Osteocyte (in vitro differentiated cells): Measurements from ENCODE around the gene GTSF1L. TPM values are rescaled to one million over a fixed set of nuclear protein-coding genes. Genes with fewer than 3 reads are reported as not detected.

Experiments
- DNase-seq: peaks from one replicate; pipeline ENCODE4 v3.0.0; 2021; ENCODE audit warnings: mixed read lengths; ENCODE audit not compliant: unreplicated experiment; ENCODE audit errors: extremely low spot score
- H3K27ac Mint-ChIP-seq: one replicate; pipeline ENCODE4 v1.8.0; 2021; ENCODE audit warnings: mild to moderate bottlenecking, mixed read lengths; ENCODE audit not compliant: unreplicated experiment
- H3K27me3 Mint-ChIP-seq: one replicate; pipeline ENCODE4 v1.8.0; 2021; ENCODE audit warnings: mixed read lengths; ENCODE audit not compliant: unreplicated experiment
- H3K36me3 Mint-ChIP-seq: one replicate; pipeline ENCODE4 v1.8.0; 2021; ENCODE audit warnings: mixed read lengths; ENCODE audit not compliant: unreplicated experiment
- H3K4me1 Mint-ChIP-seq: one replicate; pipeline ENCODE4 v1.8.0; 2021; ENCODE audit warnings: mixed read lengths; ENCODE audit not compliant: unreplicated experiment
- H3K4me3 Mint-ChIP-seq: one replicate; pipeline ENCODE4 v1.8.0; 2021; ENCODE audit warnings: mild to moderate bottlenecking, moderate library complexity, mixed read lengths; ENCODE audit not compliant: unreplicated experiment
- H3K9me3 Mint-ChIP-seq: one replicate; pipeline ENCODE4 v1.8.0; 2021; ENCODE audit warnings: mixed read lengths; ENCODE audit not compliant: unreplicated experiment
- CTCF ChIP-seq: fragments of 200-600 bp; sonication (generic); IDR thresholded peaks from 2 replicates; pipeline ENCODE4 v1.5.0; 2021; ENCODE audit warnings: antibody characterized with exemption, mild to moderate bottlenecking, moderate library complexity
- total RNA-seq: library from RNA; stranded (reverse); gene quantifications from 2 replicates; pipeline ENCODE4 v1.2.1, GENCODE V29; 2021

Gene GTSF1L
- total RNA-seq, 1 donor from 2014 or later = not detected

- no peak for DNase-seq
- no peaks in the 10 kb centered on the region for H3K9me3 Mint-ChIP-seq
- no peak overlapping the region for H3K4me3 Mint-ChIP-seq
- no peaks in the 10 kb centered on the region for H3K27me3 Mint-ChIP-seq
- H3K36me3 Mint-ChIP-seq = peaks cover 16% of the 10 kb centered on the region
- TF ChIP-seq CTCF = no peak
- no peaks in the 10 kb centered on the region for H3K4me1 Mint-ChIP-seq
- no peak overlapping the region for H3K27ac Mint-ChIP-seq
These were observed 16.3 kb downstream of the GTSF1L start for GRCh38 chr20:43710370-43711044.

- no peaks in the 10 kb centered on the region for H3K27me3 Mint-ChIP-seq
- H3K4me3 Mint-ChIP-seq = no peak overlapping the region
- no peak for TF ChIP-seq CTCF
- H3K4me1 Mint-ChIP-seq = no peaks in the 10 kb centered on the region
- no peaks in the 10 kb centered on the region for H3K9me3 Mint-ChIP-seq
- peaks cover 4% of the 10 kb centered on the region for H3K36me3 Mint-ChIP-seq
- no peak overlapping the region for H3K27ac Mint-ChIP-seq
- no peak for DNase-seq
These were observed 24.3 kb downstream of the GTSF1L start for GRCh38 chr20:43702502-43702901.

- Mint-ChIP-seq H3K27ac (no peak overlapping the region), H3K27me3 (no peaks in the 10 kb centered on the region), H3K4me3 (no peak overlapping the region), H3K4me1 (no peaks in the 10 kb centered on the region), H3K9me3 (no peaks in the 10 kb centered on the region), H3K36me3 (no peaks in the 10 kb centered on the region)
- no peak for TF ChIP-seq CTCF
- no peak for DNase-seq
These were observed 26.2 kb downstream of the GTSF1L start for GRCh38 chr20:43700627-43701026.

- Mint-ChIP-seq H3K9me3 (no peaks in the 10 kb centered on the region), H3K4me3 (no peak overlapping the region), H3K4me1 (no peaks in the 10 kb centered on the region), H3K27ac (no peak overlapping the region), H3K27me3 (no peaks in the 10 kb centered on the region), H3K36me3 (no peaks in the 10 kb centered on the region)
- TF ChIP-seq CTCF = no peak
- DNase-seq = no peak
These were observed 26.7 kb downstream of the GTSF1L start for GRCh38 chr20:43699941-43700565.

- Mint-ChIP-seq H3K27me3 (no peaks in the 10 kb centered on the region), H3K9me3 (no peaks in the 10 kb centered on the region), H3K36me3 (no peaks in the 10 kb centered on the region), H3K27ac (no peak overlapping the region), H3K4me1 (no peaks in the 10 kb centered on the region), H3K4me3 (no peak overlapping the region)
- DNase-seq = no peak
- no peak for TF ChIP-seq CTCF
These were observed 31.2 kb downstream of the GTSF1L start for GRCh38 chr20:43695571-43695970.
